A204.1 (cell line): ENCODE results near the gene EXD1.
"Not testable (repeated sequence)": the region's sequence is repeated elsewhere in the genome, so short reads cannot be mapped to it uniquely, and the experiment has no call there.

Experiments
- FAIRE-seq: peaks from 2 replicates; lab custom pipeline; 2012; peaks lifted over from hg19 to GRCh38; lab: Jason Lieb, UNC

Gene EXD1

DNA sequence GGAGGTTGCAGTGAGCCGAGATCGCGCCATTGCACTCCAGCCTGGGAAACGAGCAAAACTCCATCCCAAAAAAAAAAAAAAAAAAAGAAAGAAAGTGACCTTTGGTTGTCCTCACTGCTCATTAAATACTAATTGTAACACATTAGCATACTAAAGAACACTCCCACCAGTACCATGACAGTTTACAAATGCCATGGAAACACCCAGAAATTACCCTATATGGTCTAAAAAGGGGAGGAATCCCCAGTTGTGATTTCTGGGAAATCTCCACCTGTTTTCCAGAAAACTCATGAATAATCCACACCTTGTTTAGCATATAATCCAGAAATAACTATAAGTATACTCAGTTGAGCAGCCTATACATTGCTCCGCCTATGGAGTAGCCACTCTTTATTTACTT, 90.9 kb downstream of the EXD1 start:
- FAIRE-seq, result no peak

DNA sequence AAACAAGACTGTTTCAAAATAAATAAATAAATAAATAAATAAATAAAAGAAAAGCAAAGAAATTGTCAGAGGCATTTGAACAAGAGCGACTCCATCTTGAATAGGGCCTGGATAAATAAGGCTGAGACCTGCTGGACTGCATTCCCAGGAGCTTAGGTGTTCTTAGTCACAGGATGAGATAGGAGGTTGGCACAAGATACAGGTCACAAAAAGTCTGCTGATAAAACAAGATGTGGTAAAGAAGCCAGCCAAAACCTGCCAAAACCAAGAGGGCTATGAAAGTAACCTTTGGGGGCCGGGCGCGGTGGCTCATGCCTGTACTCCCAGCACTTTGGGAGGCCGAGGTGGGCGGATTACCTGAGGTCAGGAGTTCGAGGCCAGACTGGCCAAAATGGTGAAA, 91.4 kb downstream of the EXD1 start:
- FAIRE-seq, result not testable (repeated sequence)

DNA sequence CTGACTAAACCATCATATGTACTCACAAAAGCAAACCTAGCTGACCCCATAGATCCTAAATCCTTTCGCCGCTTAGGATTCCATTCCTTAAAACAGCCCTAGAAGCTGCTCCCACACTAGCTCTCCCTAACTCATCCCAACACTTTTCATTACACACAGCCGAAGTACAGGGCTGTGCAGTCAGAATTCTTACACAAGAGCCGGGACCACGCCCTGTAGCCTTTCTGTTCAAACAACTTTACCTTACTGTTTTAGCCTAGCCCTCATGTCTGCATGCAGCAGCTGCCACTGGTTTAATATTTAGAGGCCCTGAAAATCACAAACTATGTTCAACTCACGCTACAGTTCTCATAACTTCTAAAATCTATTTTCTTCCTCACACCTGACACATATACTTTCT, 95.0 kb downstream of the EXD1 start:
- not testable (repeated sequence) for FAIRE-seq

DNA sequence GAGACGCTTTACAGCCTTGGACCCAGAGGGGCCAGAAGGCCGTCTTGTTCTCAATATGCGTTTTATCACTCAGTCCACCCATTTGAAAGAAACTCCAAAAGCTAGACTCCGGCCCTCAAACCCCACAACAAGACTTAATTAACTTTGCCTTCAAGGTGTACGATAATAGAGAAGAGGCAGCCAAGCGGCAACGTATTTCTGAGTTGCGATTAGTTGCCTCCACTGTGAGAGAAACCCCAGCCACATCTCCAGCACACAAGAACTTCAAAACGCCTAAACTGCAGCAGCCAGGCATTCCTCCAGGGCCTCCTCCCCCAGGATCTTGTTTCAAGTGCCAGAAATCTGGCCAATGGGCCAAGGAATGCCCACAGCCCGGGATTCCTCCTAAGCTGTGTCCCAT, 97.1 kb downstream of the EXD1 start:
- FAIRE-seq, result no peak
